DND-41 (cell line): ENCODE data around the gene ABHD17B.

Source experiments
- EZH2 ChIP-seq: IDR thresholded peaks from 3 replicates; pipeline ENCODE4 v1.6.1; 2012; ENCODE audit warnings: borderline replicate concordance, low read depth, mild to moderate bottlenecking, moderate library complexity, low read length, inconsistent platforms; ENCODE audit not compliant: severe bottlenecking
- TF ChIP-seq, protein P1 (sequence below): IDR thresholded peaks from 2 replicates; pipeline ENCODE4 v1.5.1; 2012; ENCODE audit warnings: borderline replicate concordance, low read length, moderate library complexity, mild to moderate bottlenecking; ENCODE audit not compliant: poor library complexity, severe bottlenecking; ENCODE audit errors: extremely low read depth

DNA sequence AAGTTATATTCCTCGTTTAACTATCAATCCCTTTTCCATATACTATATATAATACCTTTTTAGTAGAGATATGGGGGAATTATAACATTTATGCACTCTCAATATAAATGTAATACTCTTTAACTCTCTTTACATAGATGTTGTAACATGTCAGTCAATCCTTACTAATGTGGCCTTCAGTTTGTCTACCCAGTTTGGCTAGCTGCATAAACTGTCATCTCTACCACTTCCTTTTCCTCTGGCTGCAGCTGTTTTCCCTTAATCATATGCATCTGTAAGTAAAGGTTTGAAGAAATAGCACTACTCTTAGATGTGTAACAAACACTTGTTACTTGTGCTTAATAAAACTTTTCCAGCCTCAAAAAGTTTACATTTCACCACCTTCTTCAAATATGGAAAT, 13.4 kb downstream of the ABHD17B start:
- TF ChIP-seq, protein P1, sequence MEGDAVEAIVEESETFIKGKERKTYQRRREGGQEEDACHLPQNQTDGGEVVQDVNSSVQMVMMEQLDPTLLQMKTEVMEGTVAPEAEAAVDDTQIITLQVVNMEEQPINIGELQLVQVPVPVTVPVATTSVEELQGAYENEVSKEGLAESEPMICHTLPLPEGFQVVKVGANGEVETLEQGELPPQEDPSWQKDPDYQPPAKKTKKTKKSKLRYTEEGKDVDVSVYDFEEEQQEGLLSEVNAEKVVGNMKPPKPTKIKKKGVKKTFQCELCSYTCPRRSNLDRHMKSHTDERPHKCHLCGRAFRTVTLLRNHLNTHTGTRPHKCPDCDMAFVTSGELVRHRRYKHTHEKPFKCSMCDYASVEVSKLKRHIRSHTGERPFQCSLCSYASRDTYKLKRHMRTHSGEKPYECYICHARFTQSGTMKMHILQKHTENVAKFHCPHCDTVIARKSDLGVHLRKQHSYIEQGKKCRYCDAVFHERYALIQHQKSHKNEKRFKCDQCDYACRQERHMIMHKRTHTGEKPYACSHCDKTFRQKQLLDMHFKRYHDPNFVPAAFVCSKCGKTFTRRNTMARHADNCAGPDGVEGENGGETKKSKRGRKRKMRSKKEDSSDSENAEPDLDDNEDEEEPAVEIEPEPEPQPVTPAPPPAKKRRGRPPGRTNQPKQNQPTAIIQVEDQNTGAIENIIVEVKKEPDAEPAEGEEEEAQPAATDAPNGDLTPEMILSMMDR = no peak
- no peak for TF ChIP-seq EZH2
